Measurements from ENCODE around the gene ELSPBP1. TPM values are rescaled to one million over a fixed set of nuclear protein-coding genes. Genes with fewer than 3 reads are reported as not detected.

ELSPBP1 gene
- total RNA-seq, 1 experiment from 2014 or later, result not detected

Other genes with a start within 250 kb of the ELSPBP1 start
- 325 and 332 TPM in 2 replicates for gene NOP53, start 249.1 kb upstream of the ELSPBP1 start, total RNA-seq (2021)
- 377 and 388 TPM in 2 replicates for gene SELENOW, start 215.9 kb upstream of the ELSPBP1 start, total RNA-seq (2021)
- gene TPRX1, start 190.1 kb upstream of the ELSPBP1 start, total RNA-seq (2021), result not detected in 2 replicates
- gene CRX, start 172.7 kb upstream of the ELSPBP1 start, total RNA-seq (2021), result 0.13 and 0.15 TPM in 2 replicates
- gene TPRX2, start 135.4 kb upstream of the ELSPBP1 start, total RNA-seq (2021), result not detected in 2 replicates
- gene SULT2A1, start 108.3 kb upstream of the ELSPBP1 start, total RNA-seq (2021), result not detected in 2 replicates
- gene BSPH1, start 2.5 kb upstream of the ELSPBP1 start, total RNA-seq (2021), result not detected in 2 replicates
- gene CABP5, start 49.4 kb downstream of the ELSPBP1 start, total RNA-seq (2021), result not detected in 2 replicates
- 6.5 and 7.0 TPM in 2 replicates for gene PLA2G4C, start 116.2 kb downstream of the ELSPBP1 start, total RNA-seq (2021)
- 115 TPM in 2 replicates for gene LIG1, start 175.7 kb downstream of the ELSPBP1 start, total RNA-seq (2021)
- gene ZSWIM9, start 176.0 kb downstream of the ELSPBP1 start, total RNA-seq (2021), result 6.4 and 8.9 TPM in 2 replicates

All from H9 (cell line).